ENCODE results near the gene PLAC9. TPM values are rescaled to one million over a fixed set of nuclear protein-coding genes. Genes with fewer than 3 reads are reported as not detected.
A peak's percentile ranks its signal among the peaks of the same experiment; 100 is the strongest.
"Not testable (repeated sequence)": the region's sequence is repeated elsewhere in the genome, so short reads cannot be mapped to it uniquely, and the experiment has no call there.

The PLAC9 gene
- total RNA-seq, 1 donor from 2014 or later: not detected

DNA sequence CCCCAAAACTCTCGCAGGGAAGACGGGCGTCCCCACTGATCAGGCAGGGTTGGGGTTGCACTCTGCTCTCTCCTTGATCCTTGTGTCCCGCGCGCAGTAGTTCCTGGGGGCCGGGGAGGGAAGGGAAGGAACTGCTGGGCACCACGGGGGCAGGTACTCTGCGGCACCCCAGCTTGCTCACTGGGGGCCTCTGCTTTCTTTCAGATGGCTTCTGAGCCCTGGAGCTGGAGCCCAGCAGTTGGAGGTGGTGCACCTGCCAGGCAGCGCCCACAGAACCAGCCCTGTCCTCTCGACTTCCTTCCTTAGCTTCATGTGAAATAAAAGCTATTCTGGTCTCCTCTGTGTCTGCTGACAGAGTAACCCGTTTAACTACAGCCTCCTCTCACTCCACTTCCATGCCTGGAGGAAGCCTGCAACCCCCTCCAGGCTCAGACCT lies 12.2 kb downstream of the PLAC9 start:
- peaks cover 25% of the 10 kb centered on the region for H3K4me1 Mint-ChIP-seq
- CTCF ChIA-PET: interaction anchor here (0.8 to 5.7 kb wide), 11 partner anchors 11 to 117 kb away, joined by 3 to 116 read pairs (median 8); partner anchors contain the start of gene ANXA11

DNA sequence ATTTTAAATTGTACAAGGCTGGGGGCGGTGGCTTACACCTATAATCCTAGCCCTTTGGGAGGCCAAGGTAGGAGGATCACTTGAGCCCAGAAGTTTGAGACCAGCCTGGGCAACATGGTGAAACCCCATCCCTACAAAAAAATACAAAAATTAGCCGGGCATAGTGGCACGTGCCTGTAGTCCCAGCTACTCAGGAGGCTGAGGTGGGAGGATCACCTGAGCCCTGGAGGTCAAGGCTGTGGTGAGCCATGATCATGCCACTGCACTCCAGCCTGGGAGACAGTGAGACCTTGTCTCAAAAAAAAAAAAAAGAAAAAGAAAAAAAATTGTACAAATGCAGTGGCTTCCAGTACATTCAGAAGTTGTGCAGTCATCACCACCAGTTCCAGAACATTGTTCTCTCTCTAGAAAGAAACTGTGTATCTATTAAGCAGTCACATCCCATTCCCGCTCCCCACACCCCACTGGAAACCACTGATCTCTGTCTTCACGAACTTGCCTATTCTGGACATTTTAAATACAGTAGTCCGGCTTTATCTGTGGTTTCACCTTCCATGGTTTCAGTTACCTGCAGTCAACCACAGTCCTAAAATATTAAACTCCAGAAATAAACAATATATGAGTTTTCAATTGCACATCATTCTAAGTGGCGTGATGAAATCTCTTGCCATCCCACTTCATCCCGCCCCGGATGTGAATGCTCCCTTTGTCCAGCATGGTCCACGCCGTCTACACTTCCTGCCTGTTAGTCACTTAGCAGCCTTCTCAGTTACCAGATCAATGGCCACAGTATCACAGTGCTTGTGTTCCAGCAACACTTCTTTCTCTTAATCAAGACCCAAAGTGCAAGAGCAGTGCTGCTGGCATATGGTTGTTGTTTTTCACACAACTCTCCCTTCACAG lies 13.1 kb downstream of the PLAC9 start:
- not testable (repeated sequence) for H3K9me3 Mint-ChIP-seq; ATAC-seq (ENCODE audit: low read depth); H3K4me3 Mint-ChIP-seq; H3K27me3 Mint-ChIP-seq; DNase-seq
- CTCF ChIA-PET: interaction anchor here (5.7 kb wide), 1 partner anchor 76 kb away, joined by 116 read pairs; no protein-coding TSS in a partner anchor
- Mint-ChIP-seq H3K4me1 (peaks cover 25% of the 10 kb centered on the region), H3K36me3 (ENCODE audit: low read depth) (peaks cover 22% of the 10 kb centered on the region), H3K27ac (peak overlapping the region; percentile 54)
- intact Hi-C loops (cut with micrococcal nuclease): loop anchor here (2.0 kb wide), 1 partner anchor 15 kb away; no protein-coding TSS in a partner anchor
- POLR2A ChIA-PET: interaction anchor here (0.7 to 1.7 kb wide), 2 partner anchors 60 to 67 kb away, joined by 3 to 4 read pairs; partner anchors contain the start of gene ANXA11

More for the DNA sequence above, 12.2 kb downstream of the PLAC9 start:
- peak overlapping the region; percentile 53 for H3K27ac Mint-ChIP-seq
- TF ChIP-seq, protein P1, sequence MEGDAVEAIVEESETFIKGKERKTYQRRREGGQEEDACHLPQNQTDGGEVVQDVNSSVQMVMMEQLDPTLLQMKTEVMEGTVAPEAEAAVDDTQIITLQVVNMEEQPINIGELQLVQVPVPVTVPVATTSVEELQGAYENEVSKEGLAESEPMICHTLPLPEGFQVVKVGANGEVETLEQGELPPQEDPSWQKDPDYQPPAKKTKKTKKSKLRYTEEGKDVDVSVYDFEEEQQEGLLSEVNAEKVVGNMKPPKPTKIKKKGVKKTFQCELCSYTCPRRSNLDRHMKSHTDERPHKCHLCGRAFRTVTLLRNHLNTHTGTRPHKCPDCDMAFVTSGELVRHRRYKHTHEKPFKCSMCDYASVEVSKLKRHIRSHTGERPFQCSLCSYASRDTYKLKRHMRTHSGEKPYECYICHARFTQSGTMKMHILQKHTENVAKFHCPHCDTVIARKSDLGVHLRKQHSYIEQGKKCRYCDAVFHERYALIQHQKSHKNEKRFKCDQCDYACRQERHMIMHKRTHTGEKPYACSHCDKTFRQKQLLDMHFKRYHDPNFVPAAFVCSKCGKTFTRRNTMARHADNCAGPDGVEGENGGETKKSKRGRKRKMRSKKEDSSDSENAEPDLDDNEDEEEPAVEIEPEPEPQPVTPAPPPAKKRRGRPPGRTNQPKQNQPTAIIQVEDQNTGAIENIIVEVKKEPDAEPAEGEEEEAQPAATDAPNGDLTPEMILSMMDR (IDR thresholded peaks at IDR 0.05): no peak
- POLR2A ChIA-PET: interaction anchor here (1.1 to 2.0 kb wide), 5 partner anchors 43 to 78 kb away, joined by 3 to 11 read pairs (median 9); partner anchors contain the start of gene ANXA11
- H3K4me3 Mint-ChIP-seq: peak overlapping the region; percentile 69
- H3K9me3 Mint-ChIP-seq: peaks cover 5% of the 10 kb centered on the region
- H3K36me3 Mint-ChIP-seq (ENCODE audit: low read depth): peaks cover 14% of the 10 kb centered on the region
- ATAC-seq (ENCODE audit: low read depth) (peak; percentile 22), DNase-seq (peak; percentile 22)
- intact Hi-C loops (cut with micrococcal nuclease): loop anchor here (1.0 to 5.0 kb wide), 3 partner anchors 61 to 317 kb away; partner anchors contain the start of genes ANXA11 and NUTM2E
- peaks cover 12% of the 10 kb centered on the region for H3K27me3 Mint-ChIP-seq

DNA sequence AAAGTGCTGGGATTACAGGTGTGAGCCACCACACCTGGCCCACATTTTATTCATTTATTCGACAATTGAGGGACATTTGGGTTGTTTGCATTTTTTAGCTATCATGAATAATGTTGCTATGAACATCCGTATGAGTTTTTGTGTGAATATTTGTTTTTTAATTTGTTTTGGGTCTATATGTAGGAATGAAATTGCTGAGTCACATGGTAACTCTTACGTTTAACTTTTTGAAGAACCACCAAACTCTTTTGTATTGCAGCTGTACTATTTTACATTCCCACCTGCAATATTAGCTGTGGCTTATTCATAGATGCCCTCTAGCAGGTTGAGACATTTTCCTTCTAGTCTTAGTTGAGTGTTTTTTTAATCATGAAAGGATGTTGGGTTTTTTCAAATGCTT lies 14.4 kb downstream of the PLAC9 start:
- Mint-ChIP-seq H3K27me3 (peaks cover under 1% of the 10 kb centered on the region), H3K36me3 (ENCODE audit: low read depth) (peaks cover 33% of the 10 kb centered on the region), H3K9me3 (peaks cover 5% of the 10 kb centered on the region), H3K4me3 (no peak overlapping the region), H3K4me1 (peaks cover 25% of the 10 kb centered on the region), H3K27ac (no peak overlapping the region)
- intact Hi-C loops (cut with micrococcal nuclease): loop anchor here (2.0 kb wide), 1 partner anchor 14 kb away; no protein-coding TSS in a partner anchor
- no peak for DNase-seq
- TF ChIP-seq, protein P1 (IDR thresholded peaks at IDR 0.05): no peak
- ChIA-PET POLR2A (interaction anchor here (0.5 to 0.7 kb wide), 2 partner anchors 59 to 106 kb away, joined by 3 read pairs; partner anchors contain the start of gene ANXA11), CTCF (interaction anchor here (1.1 to 1.2 kb wide), 2 partner anchors 41 to 114 kb away, joined by 3 to 4 read pairs; no protein-coding TSS in a partner anchor)
- ATAC-seq (ENCODE audit: low read depth): no peak

DNA sequence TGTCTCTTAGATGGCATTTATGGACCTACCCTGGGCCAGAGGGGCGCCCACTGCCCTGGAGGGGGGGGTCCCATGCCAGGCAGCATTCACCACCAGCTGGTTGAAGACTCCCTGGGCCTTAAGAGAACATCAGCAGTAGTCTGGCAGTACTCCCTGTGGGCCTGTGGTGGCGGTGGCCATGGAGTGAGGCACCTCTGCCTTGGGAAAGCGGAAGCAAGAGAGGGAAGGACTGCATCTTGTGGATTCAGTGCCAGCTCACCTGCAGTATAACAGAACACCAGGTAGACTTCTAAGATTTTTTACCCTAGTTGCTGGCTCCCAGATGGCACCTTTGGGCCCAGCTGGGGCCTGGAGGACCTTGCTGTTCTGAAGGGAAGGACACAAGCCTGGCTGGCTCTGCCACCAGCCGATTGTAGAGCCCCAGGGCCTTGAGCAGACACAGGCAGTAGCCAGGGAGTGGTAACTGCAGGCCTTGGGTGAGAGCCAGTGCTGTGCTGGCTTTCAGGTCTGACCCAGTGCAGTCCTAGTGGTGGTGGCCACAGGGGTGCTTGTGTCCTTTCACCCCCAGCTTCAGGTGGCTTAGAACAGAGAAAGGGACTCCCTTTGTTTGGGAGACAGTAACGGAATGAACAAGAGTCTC lies 15.8 kb downstream of the PLAC9 start:
- H3K9me3 Mint-ChIP-seq: peaks cover 5% of the 10 kb centered on the region
- peaks cover 44% of the 10 kb centered on the region for H3K36me3 Mint-ChIP-seq (ENCODE audit: low read depth)
- H3K4me1 Mint-ChIP-seq: peaks cover 25% of the 10 kb centered on the region
- no peak overlapping the region for H3K4me3 Mint-ChIP-seq
- POLR2A ChIA-PET: no interaction called here
- ATAC-seq (ENCODE audit: low read depth) (no peak), DNase-seq (no peak)
- no peak overlapping the region for H3K27ac Mint-ChIP-seq
- no peaks in the 10 kb centered on the region for H3K27me3 Mint-ChIP-seq
- intact Hi-C loops (cut with micrococcal nuclease): no loop called here
- CTCF ChIA-PET: interaction anchor here (1.2 kb wide), 2 partner anchors 78 to 113 kb away, joined by 4 read pairs; no protein-coding TSS in a partner anchor
- TF ChIP-seq, protein P1 (IDR thresholded peaks at IDR 0.05): no peak

DNA sequence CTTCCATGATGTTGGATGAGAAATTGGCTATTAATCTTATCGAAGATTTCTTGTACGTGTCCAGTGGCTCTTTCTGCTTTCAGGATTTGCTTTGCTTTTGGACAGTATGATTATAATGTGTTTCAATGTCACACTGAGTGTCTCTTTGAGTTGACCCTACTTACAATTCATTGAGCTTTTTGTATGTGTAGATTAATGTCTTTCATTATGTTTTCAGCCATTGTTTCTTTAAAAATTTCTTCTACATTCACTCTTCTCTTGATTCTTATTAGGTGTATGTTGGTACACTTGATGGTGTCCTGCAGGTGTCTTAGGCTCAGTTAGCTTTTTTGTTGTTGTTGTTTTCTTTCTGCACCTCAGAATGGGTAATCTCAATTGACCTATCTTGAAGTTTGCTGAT lies 16.6 kb downstream of the PLAC9 start:
- intact Hi-C loops (cut with micrococcal nuclease): no loop called here
- no peak overlapping the region for H3K4me3 Mint-ChIP-seq
- peaks cover 19% of the 10 kb centered on the region for H3K4me1 Mint-ChIP-seq
- H3K36me3 Mint-ChIP-seq (ENCODE audit: low read depth): peaks cover 50% of the 10 kb centered on the region
- no peak overlapping the region for H3K27ac Mint-ChIP-seq
- H3K9me3 Mint-ChIP-seq: peaks cover 5% of the 10 kb centered on the region
- ChIA-PET POLR2A (no interaction called here), CTCF (interaction anchor here (0.6 kb wide), 1 partner anchor 110 kb away, joined by 3 read pairs; no protein-coding TSS in a partner anchor)
- DNase-seq: no peak
- TF ChIP-seq, protein P1 (IDR thresholded peaks at IDR 0.05): no peak
- no peak for ATAC-seq (ENCODE audit: low read depth)
- no peaks in the 10 kb centered on the region for H3K27me3 Mint-ChIP-seq

Data from activated B cell treated with CpG ODN at 0.5 μM for 24 hours (primary cell).